Forelimb muscle (tissue), 1 donor: ENCODE results near the gene DBP. TPM values are rescaled to one million over a fixed set of nuclear protein-coding genes. Genes with fewer than 3 reads are reported as not detected.
"Not testable (repeated sequence)": the region's sequence is repeated elsewhere in the genome, so short reads cannot be mapped to it uniquely, and the experiment has no call there.

Experiments
- DNase-seq: peaks from one replicate; pipeline ENCODE4 v3.0.0-alpha.2; 2013; ENCODE audit warnings: low read depth
- polyA plus RNA-seq: library from polyadenylated mRNA; unstranded; fragments of 120-200 nt; gene quantifications from one replicate; pipeline ENCODE4 v1.2.1, GENCODE V29; 2013; ENCODE audit not compliant: insufficient read length

The DBP gene
- polyA plus RNA-seq, 1 donor = 5.2 TPM

DNA sequence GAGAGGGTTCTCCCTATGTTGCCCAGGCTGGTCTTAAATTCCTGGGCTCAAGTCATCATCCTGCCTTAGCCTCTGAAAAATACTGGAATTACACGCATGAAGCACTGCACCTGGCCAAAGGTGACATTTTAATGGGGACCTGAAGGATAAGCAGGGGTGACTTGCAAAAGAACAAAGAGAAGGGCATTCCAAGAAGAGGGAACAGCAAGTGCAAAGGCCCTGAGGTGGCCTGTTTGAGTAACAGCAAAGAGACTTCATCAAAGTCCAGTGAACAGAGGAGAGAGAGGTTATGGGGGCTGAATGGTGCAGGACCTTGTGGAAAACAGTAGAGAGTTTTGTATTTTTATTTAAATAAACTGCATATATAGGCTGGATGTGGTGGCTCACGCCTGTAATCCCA, 4.7 kb upstream of the DBP start:
- no peak for DNase-seq

DNA sequence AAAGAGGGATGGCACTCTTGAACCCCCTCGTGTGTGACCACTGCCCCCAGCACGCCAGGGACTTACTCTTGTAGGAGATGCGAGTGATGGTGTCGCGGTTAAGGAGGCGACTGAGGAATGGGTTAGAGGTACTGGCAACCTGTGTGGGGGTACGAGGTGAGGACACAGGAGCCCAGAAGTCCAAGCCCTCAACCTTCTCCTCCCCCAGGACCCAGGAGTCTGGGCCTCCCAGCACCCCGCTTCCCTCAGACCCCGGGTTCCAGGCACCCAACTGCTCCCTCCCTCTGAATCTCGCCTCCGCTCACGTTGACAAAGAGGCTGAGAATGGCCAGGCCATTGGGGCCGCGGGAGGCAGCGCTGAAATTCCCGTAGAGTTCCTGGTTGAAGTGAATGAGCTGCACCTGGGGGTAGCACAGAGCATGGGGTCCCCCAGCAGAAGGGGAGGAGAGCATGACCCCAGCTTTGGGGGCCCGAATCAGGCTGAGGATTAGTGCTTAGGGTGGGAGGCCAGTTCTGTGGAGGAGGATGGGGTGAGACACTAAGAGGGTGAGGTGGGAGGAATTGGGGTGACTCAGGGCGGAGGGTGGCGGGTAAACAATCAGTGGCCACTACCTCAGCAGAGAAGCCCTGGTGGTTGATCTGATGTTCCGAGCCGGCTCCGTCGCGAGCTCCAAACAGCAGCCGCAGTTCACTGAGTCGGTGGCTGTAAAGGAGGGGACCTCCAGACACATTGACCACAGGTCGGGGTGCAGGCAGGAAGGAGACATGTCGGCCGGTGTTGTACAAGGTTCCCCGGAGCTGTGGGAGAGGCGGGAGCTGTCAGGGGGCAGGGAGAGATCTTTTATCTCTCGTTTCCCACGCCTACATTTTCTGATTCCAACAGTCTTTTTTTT, 2.5 kb upstream of the DBP start:
- DNase-seq = no peak

DNA sequence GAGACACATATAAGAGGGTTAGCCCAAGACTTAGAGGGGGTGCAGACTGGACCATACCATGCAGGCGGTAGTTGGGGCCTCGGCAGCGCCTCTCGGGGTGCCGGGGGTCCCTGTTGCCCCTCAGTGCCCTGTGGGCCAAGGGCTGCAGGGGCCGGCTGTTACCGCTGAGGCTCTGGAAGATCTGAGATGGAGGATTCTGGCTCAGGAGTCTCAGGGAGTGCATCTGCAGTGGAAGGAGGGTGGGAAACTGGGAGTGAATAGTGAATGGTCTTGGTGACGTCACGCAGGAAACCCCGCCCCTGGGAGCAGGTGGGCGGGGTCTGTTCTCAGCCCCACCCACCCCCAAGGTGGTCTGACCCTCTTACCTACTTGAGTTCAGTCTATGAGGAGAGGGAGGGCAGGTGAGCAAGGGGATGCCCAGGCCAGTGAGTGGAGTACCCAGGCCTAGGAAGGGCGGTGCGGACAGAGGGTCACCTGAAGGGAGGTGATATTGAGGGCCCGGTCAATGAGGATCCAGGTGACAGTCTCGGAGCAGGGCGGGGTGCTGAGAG, 1.7 kb upstream of the DBP start:
- no peak for DNase-seq

DNA sequence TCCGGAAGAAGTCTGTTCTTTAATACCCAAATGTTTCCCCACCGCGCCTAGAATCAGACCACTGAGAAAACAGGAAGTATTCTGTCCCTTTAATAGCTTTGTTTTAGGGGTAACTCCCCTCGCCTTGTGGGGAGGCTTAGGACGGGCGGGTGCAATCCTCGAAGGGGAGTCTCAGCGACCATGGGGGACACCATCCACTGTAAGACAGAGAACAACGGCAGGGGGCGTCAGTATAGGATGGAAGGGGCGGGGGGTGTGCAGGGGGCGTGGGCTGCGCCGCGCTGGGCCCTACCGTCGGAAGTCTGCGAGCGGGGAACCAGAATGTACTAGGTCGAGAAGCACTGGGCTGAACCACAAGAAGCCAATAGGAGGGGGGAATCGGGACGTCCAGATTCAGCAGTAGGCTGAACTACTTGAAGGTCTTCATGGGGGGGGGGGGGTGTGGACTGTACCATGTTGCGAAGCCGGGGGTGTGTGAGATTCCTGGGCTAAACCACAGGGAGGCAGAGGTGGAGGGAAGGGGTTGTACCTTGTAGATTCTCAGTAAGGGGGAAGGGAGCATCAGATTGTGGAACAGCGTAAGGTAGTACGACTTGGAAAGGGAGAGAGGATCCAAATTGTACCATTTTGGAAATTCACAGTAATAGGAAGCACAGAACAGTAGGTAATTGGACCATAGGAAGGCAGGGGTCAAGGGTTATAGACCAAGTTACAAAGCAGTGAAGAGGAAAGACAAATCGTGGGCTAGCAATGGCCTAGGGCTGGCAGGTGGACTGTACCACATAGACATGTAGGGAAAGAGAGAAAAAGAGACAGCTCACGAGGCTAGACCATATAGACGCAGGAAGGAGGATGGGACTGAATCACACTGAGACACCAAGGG, 1.0 kb upstream of the DBP start:
- peak; percentile 84 for DNase-seq

DNA sequence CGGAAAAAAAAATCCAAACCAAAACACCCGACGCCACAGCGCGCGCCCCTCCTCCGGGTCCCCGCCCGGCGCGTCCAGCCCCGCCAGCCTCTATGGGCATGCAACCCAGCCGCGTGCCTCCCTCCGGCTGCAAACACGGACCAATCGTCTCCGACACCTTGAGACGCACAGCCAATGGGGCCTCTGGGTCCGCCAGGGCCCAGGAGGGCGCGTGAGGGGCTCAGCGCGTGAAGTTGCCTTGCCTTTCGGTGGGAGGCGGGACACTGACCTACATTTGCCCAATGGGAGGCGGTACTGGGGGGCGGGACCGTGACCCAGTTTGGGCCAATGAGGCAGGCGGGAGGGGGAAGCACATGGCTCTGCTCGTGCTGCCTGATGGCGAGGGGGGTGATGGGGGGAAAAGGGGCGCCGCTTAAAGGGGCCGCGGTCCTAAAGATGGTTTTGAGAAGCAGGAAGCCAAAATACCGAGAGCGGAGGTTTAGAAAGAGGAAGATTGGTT, 319 bp upstream of the DBP start:
- peak; percentile 90 for DNase-seq

DNA sequence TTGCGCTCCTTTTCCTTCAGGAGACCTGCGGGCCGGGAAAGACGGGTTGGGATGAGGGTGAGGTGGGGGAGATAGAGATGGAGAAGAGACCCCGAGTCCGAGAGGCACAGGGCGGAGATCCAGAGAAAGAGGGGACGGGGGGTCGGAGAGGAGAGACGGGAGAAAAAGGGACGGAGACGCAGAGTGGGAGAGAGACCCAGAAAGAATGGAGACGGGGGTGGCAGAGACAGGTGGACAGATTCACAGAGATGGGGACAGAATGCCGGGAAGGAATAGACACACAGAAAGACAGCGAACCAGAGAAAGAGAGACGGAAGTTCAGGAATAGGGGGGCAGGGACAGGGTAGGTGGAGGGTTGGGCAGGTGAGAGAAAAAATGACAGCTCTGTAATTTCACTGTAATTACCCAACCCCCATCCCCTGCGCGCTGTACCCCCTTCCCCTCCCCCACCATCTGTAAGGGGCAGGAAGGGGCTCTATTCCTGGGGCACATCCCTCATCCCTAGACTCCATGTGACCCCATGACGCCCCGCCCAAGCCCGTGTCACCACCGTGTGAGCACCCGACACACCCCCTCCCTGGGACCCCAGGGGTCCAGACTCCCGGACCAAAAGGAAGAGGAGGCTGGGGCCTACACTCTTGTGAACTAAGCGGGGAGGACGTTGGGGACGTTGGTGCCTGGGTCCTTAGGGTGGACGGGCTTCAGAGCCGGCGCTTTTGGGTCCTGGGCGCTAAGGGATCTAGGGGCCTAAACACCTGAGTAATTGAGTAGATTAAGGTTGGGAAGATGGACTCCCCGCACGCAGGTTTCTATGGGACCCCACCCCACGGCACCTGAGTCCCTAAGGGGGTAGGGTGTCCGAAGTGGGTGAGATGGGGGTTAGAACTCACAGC, 967 bp downstream of the DBP start:
- no peak for DNase-seq

DNA sequence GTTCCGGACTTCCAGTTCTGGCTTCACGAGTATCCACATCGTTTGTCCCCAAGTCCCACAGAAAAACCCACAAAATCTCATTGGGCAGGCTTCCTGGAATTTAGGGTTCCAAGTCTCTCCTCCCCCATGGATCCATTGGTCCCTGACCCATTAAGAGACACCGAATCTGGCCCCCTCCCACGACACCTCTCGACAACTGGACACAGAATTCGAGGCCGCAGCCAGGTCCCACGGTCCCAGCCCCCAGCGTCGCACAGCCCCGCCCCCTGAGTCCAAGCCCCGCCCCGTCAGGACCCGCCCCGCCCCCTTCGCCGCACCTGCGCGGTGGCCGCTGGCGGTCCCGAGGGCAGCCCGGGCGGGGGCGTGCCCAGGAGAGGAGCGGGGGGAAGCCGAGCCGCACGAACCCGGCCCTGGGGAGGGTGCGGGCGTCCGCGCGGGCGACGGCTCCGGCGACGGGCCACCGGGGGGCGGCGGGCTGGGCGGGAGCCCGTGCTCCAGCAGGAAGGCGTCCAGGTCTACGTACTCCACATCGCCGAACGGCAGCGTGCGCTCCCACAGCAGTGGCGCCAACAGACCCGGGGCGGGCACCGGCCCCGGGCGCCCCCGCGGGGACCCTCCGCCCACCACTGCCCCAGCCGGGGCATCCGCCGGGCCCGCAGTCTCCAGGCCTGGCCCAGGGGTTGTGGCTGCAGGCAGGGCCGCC, 1.8 kb downstream of the DBP start:
- DNase-seq = no peak

DNA sequence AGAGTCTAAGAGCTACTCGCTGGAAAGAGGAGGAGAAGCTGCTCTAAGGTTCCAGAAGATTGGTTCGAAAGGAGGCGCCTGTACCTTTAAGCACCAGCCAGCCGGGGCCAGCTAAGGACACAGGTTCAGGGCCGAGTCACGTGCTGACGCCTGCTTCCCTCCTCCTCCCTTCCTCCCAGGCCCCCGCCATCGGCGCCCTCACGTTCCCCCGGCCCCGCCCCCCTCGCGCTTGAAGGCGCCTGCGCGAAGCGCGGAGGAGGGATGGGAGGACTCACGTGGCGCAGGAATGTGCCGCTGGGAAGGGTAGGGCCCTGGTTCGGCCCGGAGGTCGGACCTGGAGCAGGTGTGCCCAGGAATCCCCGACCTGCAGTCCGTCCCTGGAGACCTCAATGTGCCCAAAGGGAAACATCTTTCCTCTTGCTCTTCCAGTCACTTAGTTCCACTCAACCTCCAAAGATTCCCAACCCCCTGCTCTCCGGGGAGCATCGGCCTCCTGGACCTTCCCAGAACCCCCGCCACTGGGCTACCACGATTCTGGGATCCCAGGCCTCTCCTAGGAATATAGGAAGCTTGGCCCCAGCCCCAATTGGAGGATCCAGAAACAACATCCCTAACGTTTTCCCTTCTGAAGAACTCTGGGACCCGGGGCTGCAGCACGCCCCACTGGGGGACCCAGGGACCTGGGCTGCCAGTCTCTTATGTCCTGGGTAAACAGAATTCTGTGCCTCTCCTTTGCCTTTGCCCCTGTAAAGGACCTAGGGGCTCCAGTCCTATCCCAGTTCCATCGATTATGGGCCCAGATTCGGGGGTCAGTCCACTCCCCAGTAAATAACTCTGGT, 2.5 kb downstream of the DBP start:
- DNase-seq = peak; percentile 79

DNA sequence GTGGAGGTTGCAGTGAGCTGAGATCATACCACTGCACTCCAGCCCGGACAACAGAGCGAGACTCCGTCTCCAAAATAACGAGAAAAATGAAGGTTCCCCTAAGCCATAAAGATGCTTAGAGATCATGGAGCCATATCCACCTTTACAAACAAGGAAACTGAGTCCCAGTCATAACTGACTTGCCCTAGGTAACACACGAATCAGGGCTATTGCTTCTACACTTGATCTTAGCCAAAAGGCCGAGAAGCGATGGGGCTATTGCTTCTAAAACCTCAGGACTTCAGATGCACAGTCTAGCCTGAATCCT, 3.2 kb downstream of the DBP start:
- no peak for DNase-seq

DNA sequence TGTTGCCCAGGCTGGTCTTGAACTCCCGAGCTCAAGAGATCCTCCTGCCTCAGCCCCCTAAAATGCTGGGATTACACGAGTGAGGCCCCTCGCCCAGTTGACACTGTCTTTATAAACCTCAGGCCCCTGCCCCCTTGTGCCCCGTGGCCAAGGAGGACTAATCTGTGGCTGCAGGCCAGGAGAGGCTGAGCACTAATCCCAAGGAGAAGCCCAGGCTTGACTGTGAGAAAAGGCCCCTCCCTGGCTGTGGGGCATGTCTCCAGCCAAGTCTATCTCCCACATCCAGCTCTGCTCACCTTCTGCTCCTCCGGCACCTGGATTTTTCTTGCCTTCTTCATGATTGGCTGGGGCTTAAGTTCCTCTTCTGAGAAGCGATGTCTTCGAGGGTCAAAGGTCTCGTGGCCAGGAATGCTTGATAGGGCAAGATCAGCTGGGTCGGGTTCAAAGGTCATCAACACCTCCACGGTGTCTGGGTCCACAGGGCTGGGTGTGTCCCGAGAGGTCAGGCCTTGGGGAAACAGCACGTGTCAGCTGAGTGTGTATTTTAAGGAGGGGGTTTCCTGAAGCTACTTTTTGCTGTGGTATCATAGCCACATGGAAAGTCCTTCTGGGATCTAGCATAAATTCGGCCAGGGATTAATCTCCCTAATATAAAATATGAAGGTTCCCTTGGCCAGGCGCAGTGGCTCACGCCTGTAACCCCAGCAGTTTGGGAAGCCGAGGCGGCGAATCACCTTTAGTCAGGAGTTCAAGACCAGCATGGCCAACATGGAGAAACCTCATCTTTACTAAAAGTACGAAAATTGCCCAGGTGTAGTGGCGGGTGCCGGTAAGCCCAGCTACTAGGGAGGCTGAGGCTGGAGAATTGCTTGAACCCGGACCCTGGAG, 3.8 kb downstream of the DBP start:
- no peak for DNase-seq

DNA sequence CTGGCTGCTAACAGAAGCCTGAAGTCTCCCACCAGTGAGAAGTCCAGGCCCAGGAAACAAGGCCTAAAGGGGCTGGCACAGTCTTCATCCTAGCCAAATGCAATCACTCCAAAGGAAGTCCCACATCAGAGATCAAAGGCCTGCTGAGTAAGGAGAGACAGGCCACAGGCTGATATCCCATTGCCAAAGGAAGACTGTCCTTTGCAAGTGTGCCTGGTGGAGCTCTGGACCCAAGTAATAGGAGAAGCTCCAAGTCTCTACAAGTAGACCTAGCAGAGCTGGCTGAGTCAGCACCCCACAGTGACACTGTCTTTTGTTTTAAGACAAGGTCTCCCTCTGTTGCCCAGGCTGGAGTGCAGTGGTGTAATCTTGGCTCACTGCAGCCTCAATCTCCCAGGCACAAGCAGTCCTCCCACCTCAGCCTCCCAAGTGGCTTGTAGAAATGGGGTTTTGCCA, 4.5 kb downstream of the DBP start:
- no peak for DNase-seq

DNA sequence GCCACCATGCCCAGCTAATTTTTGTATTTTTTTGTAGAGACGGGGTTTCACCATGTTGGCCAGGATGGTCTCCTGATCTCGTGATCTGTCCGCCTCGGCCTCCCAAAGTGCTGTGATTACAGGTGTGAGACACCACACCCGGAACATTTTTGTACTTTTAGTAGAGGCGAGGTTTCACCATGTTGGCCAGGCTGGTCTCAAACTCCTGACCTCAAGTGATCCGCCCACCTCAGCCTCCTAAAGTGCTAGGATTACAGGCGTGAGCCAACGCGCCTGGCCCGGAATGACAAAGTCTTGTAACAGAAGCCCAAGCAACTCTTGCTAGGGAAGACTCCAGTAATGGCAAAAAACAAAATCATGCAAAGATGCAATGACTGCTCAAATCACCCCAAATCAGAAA, 4.9 kb downstream of the DBP start:
- not testable (repeated sequence) for DNase-seq

DNA sequence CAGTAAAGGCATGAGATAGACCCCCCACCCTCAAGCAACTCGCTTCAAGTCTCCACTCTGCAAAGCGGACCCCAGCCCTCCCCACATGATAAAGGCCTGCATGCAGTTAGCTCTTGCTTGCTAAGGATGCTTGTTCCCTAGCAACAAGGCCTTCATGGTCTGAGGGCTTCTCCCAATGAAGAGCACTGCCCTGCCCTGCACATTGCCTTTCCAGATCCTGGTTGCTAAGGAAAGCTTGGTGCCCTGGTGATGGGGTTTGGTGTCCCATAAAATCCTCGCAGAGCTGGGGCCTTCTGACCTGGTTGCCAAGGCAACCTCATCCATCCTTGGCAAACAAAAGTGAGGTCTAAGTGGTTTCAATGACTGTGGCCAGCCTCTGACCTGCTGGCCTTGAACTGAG, 6.0 kb downstream of the DBP start:
- no peak for DNase-seq

DNA sequence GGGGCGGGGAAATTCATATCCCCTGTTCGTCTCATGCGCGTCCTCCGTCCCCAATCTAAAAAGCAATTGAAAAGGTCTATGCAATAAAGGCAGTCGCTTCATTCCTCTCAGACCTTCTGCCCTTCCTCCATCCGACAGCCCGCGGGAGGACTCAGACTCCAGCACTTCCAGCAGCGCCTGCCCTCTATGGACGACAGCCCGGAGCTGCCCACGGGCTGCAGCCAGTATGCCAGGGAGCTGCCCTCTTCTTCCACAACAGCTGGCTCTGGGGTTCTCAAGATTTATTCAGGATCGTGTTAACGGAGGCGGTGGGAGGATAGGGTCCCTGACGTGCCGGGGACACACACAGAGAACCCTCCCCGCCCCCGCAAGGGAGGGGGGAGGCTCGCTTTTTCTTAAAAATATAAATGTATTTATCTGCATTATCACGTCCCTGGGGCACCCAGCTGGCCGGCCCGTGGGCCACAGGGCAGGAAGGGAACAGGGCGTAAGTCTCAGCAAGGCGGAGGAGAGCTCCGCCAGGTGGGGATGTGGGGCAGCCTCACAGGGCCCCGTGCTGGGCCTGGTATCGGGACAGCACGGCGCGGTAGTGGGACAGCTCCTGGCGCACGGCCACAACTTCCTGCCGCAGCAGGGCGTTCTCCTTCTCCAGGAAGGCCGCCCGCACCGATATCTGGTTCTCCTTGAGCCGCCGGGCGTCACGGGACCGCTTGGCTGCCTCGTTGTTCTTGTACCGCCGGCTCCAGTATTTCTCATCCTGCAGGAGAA, 6.7 kb downstream of the DBP start:
- no peak for DNase-seq

DNA sequence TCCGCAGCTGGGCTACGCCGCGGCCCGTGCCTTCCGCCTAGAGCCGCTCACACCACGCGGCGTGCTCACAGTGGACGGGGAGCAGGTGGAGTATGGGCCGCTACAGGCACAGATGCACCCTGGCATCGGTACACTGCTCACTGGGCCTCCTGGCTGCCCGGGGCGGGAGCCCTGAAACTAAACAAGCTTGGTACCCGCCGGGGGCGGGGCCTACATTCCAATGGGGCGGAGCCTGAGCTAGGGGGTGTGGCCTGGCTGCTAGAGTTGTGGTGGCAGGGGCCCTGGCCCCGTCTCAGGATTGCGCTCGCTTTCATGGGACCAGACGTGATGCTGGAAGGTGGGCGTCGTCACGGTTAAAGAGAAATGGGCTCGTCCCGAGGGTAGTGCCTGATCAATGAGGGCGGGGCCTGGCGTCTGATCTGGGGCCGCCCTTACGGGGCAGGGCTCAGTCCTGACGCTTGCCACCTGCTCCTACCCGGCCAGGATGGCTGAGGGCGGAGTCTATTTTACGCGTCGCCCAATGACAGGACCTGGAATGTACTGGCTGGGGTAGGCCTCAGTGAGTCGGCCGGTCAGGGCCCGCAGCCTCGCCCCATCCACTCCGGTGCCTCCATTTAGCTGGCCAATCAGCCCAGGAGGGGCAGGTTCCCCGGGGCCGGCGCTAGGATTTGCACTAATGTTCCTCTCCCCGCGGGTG, 7.4 kb downstream of the DBP start:
- DNase-seq = no peak

DNA sequence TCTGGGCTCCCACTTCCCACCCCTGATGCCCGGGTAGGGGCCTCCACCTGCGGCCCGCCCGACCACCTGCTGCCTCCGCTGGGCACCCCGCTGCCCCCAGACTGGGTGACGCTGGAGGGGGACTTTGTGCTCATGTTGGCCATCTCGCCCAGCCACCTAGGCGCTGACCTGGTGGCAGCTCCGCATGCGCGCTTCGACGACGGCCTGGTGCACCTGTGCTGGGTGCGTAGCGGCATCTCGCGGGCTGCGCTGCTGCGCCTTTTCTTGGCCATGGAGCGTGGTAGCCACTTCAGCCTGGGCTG, 7.9 kb downstream of the DBP start:
- no peak for DNase-seq

DNA sequence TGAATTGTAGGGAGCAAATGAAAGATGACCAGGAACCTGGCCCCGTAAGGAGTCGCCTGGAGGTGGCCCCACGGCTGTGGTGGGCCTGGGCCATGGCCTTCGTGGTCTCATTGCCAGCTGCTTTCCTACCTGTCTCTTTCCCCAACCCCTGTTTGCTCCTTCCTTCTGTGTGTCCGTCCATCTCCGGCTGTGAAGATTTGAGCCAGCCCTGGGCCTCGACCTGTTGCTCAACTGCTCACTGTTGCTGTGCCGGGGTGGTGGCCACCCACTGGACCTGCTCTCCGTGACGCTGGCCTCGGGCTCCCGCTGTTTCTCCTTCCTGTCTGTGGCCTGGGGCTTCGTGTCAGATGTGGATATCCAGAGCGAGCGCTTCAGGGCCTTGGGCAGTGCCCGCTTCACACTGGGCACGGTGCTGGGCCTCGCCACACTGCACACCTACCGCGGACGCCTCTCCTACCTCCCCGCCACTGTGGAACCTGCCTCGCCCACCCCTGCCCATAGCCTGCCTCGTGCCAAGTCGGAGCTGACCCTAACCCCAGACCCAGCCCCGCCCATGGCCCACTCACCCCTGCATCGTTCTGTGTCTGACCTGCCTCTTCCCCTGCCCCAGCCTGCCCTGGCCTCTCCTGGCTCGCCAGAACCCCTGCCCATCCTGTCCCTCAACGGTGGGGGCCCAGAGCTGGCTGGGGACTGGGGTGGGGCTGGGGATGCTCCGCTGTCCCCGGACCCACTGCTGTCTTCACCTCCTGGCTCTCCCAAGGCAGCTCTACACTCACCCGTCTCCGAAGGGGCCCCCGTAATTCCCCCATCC, 8.5 kb downstream of the DBP start:
- DNase-seq = no peak
